ENCODE data around the gene PCID2.

GRCh38 chr13:113176822-113177221, 31.6 kb downstream of the PCID2 start:
- TF ChIP-seq CTCF (IDR thresholded peaks at IDR 0.05) (no peak), POLR2AphosphoS5 (IDR thresholded peaks at IDR 0.05) (no peak), POLR2A (IDR thresholded peaks at IDR 0.05) (no peak), EP300 (IDR thresholded peaks at IDR 0.05) (no peak)

All from stomach (tissue), 4 donors.